Glomerular endothelial cell (primary cell): ENCODE results near the gene QSOX2. TPM values are rescaled to one million over a fixed set of nuclear protein-coding genes. Genes with fewer than 3 reads are reported as not detected.
A peak's percentile ranks its signal among the peaks of the same experiment; 100 is the strongest.

Source experiments
- DNase-seq: peaks from one replicate; pipeline ENCODE4 v3.0.0-alpha.2; 2011; ENCODE audit warnings: low read depth, low spot score; ENCODE audit errors: extremely low read depth
- total RNA-seq: library from RNA; depleted of rRNA; stranded (reverse); fragments of >200 nt; gene quantifications from 2 replicates; pipeline ENCODE4 v1.2.3, GENCODE V29; 2015

QSOX2 gene
- total RNA-seq, 1 donor from 2014 or later: 23.7 TPM

- no peak for DNase-seq
Measured at GRCh38 chr9:136178061-136178772, 67.4 kb downstream of the QSOX2 start.

- no peak for DNase-seq
Measured at GRCh38 chr9:136177224-136177623, 68.4 kb downstream of the QSOX2 start.

- no peak for DNase-seq
Measured at GRCh38 chr9:136175616-136176197, 69.9 kb downstream of the QSOX2 start.

GRCh38 chr9:136174779-136175615, 70.6 kb downstream of the QSOX2 start:
- DNase-seq: no peak

- no peak for DNase-seq
Measured at GRCh38 chr9:136173648-136174290, 71.8 kb downstream of the QSOX2 start.

- DNase-seq: no peak
Measured at GRCh38 chr9:136172412-136173079, 73.1 kb downstream of the QSOX2 start.

GRCh38 chr9:136171801-136172411, 73.7 kb downstream of the QSOX2 start:
- no peak for DNase-seq

GRCh38 chr9:136171009-136171800, 74.4 kb downstream of the QSOX2 start:
- DNase-seq: no peak

- DNase-seq: no peak
Measured at GRCh38 chr9:136170006-136170901, 75.4 kb downstream of the QSOX2 start.

GRCh38 chr9:136169495-136169894, 76.1 kb downstream of the QSOX2 start:
- DNase-seq: no peak

GRCh38 chr9:136163248-136163850, 82.3 kb downstream of the QSOX2 start:
- DNase-seq: no peak

GRCh38 chr9:136160995-136161610, 84.5 kb downstream of the QSOX2 start:
- no peak for DNase-seq

- DNase-seq: no peak
Measured at GRCh38 chr9:136160381-136160841, 85.2 kb downstream of the QSOX2 start.

GRCh38 chr9:136159851-136160250, 85.8 kb downstream of the QSOX2 start:
- DNase-seq: no peak

- peak; percentile 29 for DNase-seq
Measured at GRCh38 chr9:136157477-136158265, 87.9 kb downstream of the QSOX2 start.
